NCI-H526 treated with DMSO at 0.1 percent for 48 hours (cell line): ENCODE results near the gene HSPH1.

Source experiments
- DNase-seq: peaks from one replicate; lab custom pipeline; 2025; lab: John Stamatoyannopoulos, UW

The HSPH1 gene

GRCh38 chr13:31161557-31162150, at the start of gene HSPH1:
Gene HSPH1, minus strand, starts transcription at chr13:31161904. Its CDS starts 322 bp downstream, at chr13:31161582.
- DNase-seq = peak; percentile 99

GRCh38 chr13:31209841-31210210, 48.1 kb upstream of the HSPH1 start:
- DNase-seq = no peak

GRCh38 chr13:31209172-31209840, 47.6 kb upstream of the HSPH1 start:
- DNase-seq = no peak

- no peak for DNase-seq
Measured at GRCh38 chr13:31208559-31209122, 46.9 kb upstream of the HSPH1 start.

GRCh38 chr13:31207661-31208552, 46.2 kb upstream of the HSPH1 start:
- DNase-seq = peak; percentile 67

- no peak for DNase-seq
Measured at GRCh38 chr13:31204592-31204991, 42.9 kb upstream of the HSPH1 start.

- DNase-seq = peak; percentile 37
Measured at GRCh38 chr13:31201341-31202031, 39.8 kb upstream of the HSPH1 start.

- DNase-seq = peak; percentile 56
Measured at GRCh38 chr13:31200637-31200971, 38.9 kb upstream of the HSPH1 start.

GRCh38 chr13:31199849-31200636, 38.3 kb upstream of the HSPH1 start, which contains the start of gene B3GLCT:
Gene B3GLCT, plus strand, starts transcription at chr13:31199975. Its CDS starts 110 bp downstream, at chr13:31200085.
- DNase-seq = peak; percentile 80

- DNase-seq = no peak
Measured at GRCh38 chr13:31199527-31199848, 37.8 kb upstream of the HSPH1 start.

- DNase-seq = no peak
Measured at GRCh38 chr13:31198519-31198918, 36.8 kb upstream of the HSPH1 start.

GRCh38 chr13:31196992-31197391, 35.3 kb upstream of the HSPH1 start:
- DNase-seq = no peak

GRCh38 chr13:31195616-31196015, 33.9 kb upstream of the HSPH1 start:
- no peak for DNase-seq

GRCh38 chr13:31192306-31192705, 30.6 kb upstream of the HSPH1 start:
- DNase-seq = no peak

GRCh38 chr13:31191748-31192147, 30.0 kb upstream of the HSPH1 start:
- no peak for DNase-seq

GRCh38 chr13:31184981-31185645, 23.4 kb upstream of the HSPH1 start:
- DNase-seq = no peak

- no peak for DNase-seq
Measured at GRCh38 chr13:31184451-31184850, 22.7 kb upstream of the HSPH1 start.

GRCh38 chr13:31182987-31183386, 21.3 kb upstream of the HSPH1 start:
- DNase-seq = no peak

GRCh38 chr13:31179754-31180153, 18.1 kb upstream of the HSPH1 start:
- no peak for DNase-seq

GRCh38 chr13:31179241-31179640, 17.5 kb upstream of the HSPH1 start:
- DNase-seq = no peak
